ENCODE measurements around the gene IFNL3.

The IFNL3 gene

GRCh38 chr19:39195755-39196154, 49.1 kb downstream of the IFNL3 start:
- TF ChIP-seq EZH2phosphoT487 (IDR thresholded peaks at IDR 0.05; ENCODE audit: borderline replicate concordance) (no peak), CTCF (conservative IDR thresholded peaks at IDR 0.05; ENCODE audit: low read length) (no peak)
- H3K36me3 ChIP-seq (ENCODE audit: insufficient read depth, low read length), result no peaks in the 10 kb centered on the region
- H3K27me3 ChIP-seq (ENCODE audit: insufficient read depth, low read length, poor library complexity, severe bottlenecking), result no peaks in the 10 kb centered on the region

GRCh38 chr19:39194832-39195542, 49.8 kb downstream of the IFNL3 start:
- Histone ChIP-seq H3K4me1 (ENCODE audit: insufficient read depth, low read length, poor library complexity, severe bottlenecking) (peaks cover 5% of the 10 kb centered on the region), H2AFZ (ENCODE audit: low read length) (peak overlapping the region; percentile 66; the same call in 1 of the 2 replicates), H3K4me3 (ENCODE audit: low read length, poor library complexity, severe bottlenecking) (no peak overlapping the region), H3K9me2 (replicated peaks; ENCODE audit: low read depth, low read length) (no peaks in the 10 kb centered on the region), H3K27me3 (ENCODE audit: insufficient read depth, low read length, poor library complexity, severe bottlenecking) (no peaks in the 10 kb centered on the region), H3F3A (ENCODE audit: low read depth) (no peaks in the 10 kb centered on the region), H4K20me1 (ENCODE audit: insufficient read depth, low read length, poor library complexity, severe bottlenecking) (no peaks in the 10 kb centered on the region), H3K9me3 (ENCODE audit: insufficient read depth, low read depth, low read length) (no peaks in the 10 kb centered on the region), H3K9ac (ENCODE audit: low read depth, low read length, poor library complexity, severe bottlenecking) (no peak overlapping the region), H3K36me3 (ENCODE audit: insufficient read depth, low read length) (no peaks in the 10 kb centered on the region), H3K4me2 (ENCODE audit: low read depth, low read length, poor library complexity, severe bottlenecking) (peak overlapping the region; percentile 18), H3K79me2 (ENCODE audit: insufficient read depth, low read length) (no peaks in the 10 kb centered on the region)
- TF ChIP-seq EZH2phosphoT487 (IDR thresholded peaks at IDR 0.05; ENCODE audit: borderline replicate concordance) (no peak), CTCF (conservative IDR thresholded peaks at IDR 0.05; ENCODE audit: low read length) (no peak)

More at GRCh38 chr19:39195755-39196154, 49.1 kb downstream of the IFNL3 start:
- H2AFZ ChIP-seq (ENCODE audit: low read length), result no peak overlapping the region; the same call in 1 of the 2 replicates
- H3F3A ChIP-seq (ENCODE audit: low read depth), result no peaks in the 10 kb centered on the region
- H3K4me2 ChIP-seq (ENCODE audit: low read depth, low read length, poor library complexity, severe bottlenecking), result peak overlapping the region; percentile 18
- H3K4me1 ChIP-seq (ENCODE audit: insufficient read depth, low read length, poor library complexity, severe bottlenecking), result peaks cover 5% of the 10 kb centered on the region
- H3K4me3 ChIP-seq (ENCODE audit: low read length, poor library complexity, severe bottlenecking), result no peak overlapping the region
- H4K20me1 ChIP-seq (ENCODE audit: insufficient read depth, low read length, poor library complexity, severe bottlenecking), result no peaks in the 10 kb centered on the region
- no peak overlapping the region for H3K9ac ChIP-seq (ENCODE audit: low read depth, low read length, poor library complexity, severe bottlenecking)
- no peaks in the 10 kb centered on the region for H3K79me2 ChIP-seq (ENCODE audit: insufficient read depth, low read length)
- H3K9me3 ChIP-seq (ENCODE audit: insufficient read depth, low read depth, low read length), result no peaks in the 10 kb centered on the region
- no peaks in the 10 kb centered on the region for H3K9me2 ChIP-seq (replicated peaks; ENCODE audit: low read depth, low read length)

GRCh38 chr19:39193803-39194202, 51.0 kb downstream of the IFNL3 start:
- no peaks in the 10 kb centered on the region for H3K27me3 ChIP-seq (ENCODE audit: insufficient read depth, low read length, poor library complexity, severe bottlenecking)
- no peak for TF ChIP-seq EZH2phosphoT487 (IDR thresholded peaks at IDR 0.05; ENCODE audit: borderline replicate concordance)
- no peak for TF ChIP-seq CTCF (conservative IDR thresholded peaks at IDR 0.05; ENCODE audit: low read length)
- H3K9me2 ChIP-seq (replicated peaks; ENCODE audit: low read depth, low read length), result no peaks in the 10 kb centered on the region
- H3K4me2 ChIP-seq (ENCODE audit: low read depth, low read length, poor library complexity, severe bottlenecking), result no peak overlapping the region
- H3K36me3 ChIP-seq (ENCODE audit: insufficient read depth, low read length), result no peaks in the 10 kb centered on the region
- H4K20me1 ChIP-seq (ENCODE audit: insufficient read depth, low read length, poor library complexity, severe bottlenecking), result no peaks in the 10 kb centered on the region
- H3K9ac ChIP-seq (ENCODE audit: low read depth, low read length, poor library complexity, severe bottlenecking), result no peak overlapping the region
- no peaks in the 10 kb centered on the region for H3K9me3 ChIP-seq (ENCODE audit: insufficient read depth, low read depth, low read length)
- H3K79me2 ChIP-seq (ENCODE audit: insufficient read depth, low read length), result no peaks in the 10 kb centered on the region
- no peaks in the 10 kb centered on the region for H3F3A ChIP-seq (ENCODE audit: low read depth)
- H3K4me3 ChIP-seq (ENCODE audit: low read length, poor library complexity, severe bottlenecking), result no peak overlapping the region
- no peak overlapping the region for H2AFZ ChIP-seq (ENCODE audit: low read length)
- peaks cover 5% of the 10 kb centered on the region for H3K4me1 ChIP-seq (ENCODE audit: insufficient read depth, low read length, poor library complexity, severe bottlenecking)
